H1 (cell line): Measurements from ENCODE around the gene SLC37A1. TPM values are rescaled to one million over a fixed set of nuclear protein-coding genes. Genes with fewer than 3 reads are reported as not detected.

Experiments
- CTCF ChIA-PET: fragments of 300-600 bp; sonication (Branson Sonifier 250); formaldehyde crosslinking; loops from one replicate; lab custom pipeline; 2021; ENCODE audit not compliant: partially characterized antibody; lab: Charles Lee
- POLR2A ChIA-PET: fragments of 300-600 bp; sonication (Branson Sonifier 250); formaldehyde crosslinking; loops from one replicate; lab custom pipeline; 2021; ENCODE audit warnings: inconsistent platforms; ENCODE audit not compliant: partially characterized antibody; lab: Charles Lee
- DNase-seq, 2 experiments: peaks; one replicate each; pipeline versions ENCODE4 v3.0.0 to v3.0.0-alpha.2; 2010 to 2022; ENCODE audit warnings: low spot score in 2 of 2, low read depth in 1 of 2, mixed read lengths in 1 of 2
- FAIRE-seq: peaks from 2 replicates; lab custom pipeline; 2011; peaks lifted over from hg19 to GRCh38; lab: Jason Lieb, UNC
- H2AFZ ChIP-seq: 2 replicates; pipeline ENCODE4 v1.8.1; 2012; ENCODE audit warnings: low read length, inconsistent platforms
- H2AK5ac ChIP-seq: 2 replicates; pipeline ENCODE4 v1.6.1; 2013; ENCODE audit warnings: low read depth, low read length
- H2BK120ac ChIP-seq: replicated peaks from 2 replicates; pipeline ENCODE3; 2013; ENCODE audit warnings: low read depth, low read length, inconsistent platforms
- H2BK12ac ChIP-seq: 2 replicates; pipeline ENCODE4 v1.6.1; 2013; ENCODE audit warnings: low read depth, low read length
- H2BK15ac ChIP-seq: 2 replicates; pipeline ENCODE4 v1.6.1; 2013; ENCODE audit warnings: low read length
- H2BK20ac ChIP-seq: 2 replicates; pipeline ENCODE4 v1.6.1; 2013; ENCODE audit warnings: low read length
- H2BK5ac ChIP-seq: 2 replicates; pipeline ENCODE4 v1.6.1; 2013; ENCODE audit warnings: low read depth, low read length
- H3K14ac ChIP-seq: 2 replicates; pipeline ENCODE4 v1.6.1; 2013; ENCODE audit warnings: inconsistent platforms; ENCODE audit not compliant: insufficient read length
- H3K18ac ChIP-seq: 2 replicates; pipeline ENCODE4 v1.6.1; 2013; ENCODE audit warnings: low read length; ENCODE audit errors: extremely low read depth
- H3K23ac ChIP-seq: 2 replicates; pipeline ENCODE4 v1.6.1; 2013; ENCODE audit warnings: inconsistent platforms; ENCODE audit not compliant: insufficient read length
- H3K23me2 ChIP-seq: 2 replicates; pipeline ENCODE4 v1.6.1; 2013; ENCODE audit warnings: low read depth, low read length
- H3K27ac ChIP-seq: 2 replicates; pipeline ENCODE4 v1.6.1; 2011; ENCODE audit warnings: low read depth, low read length, inconsistent platforms
- H3K27me3 ChIP-seq, 4 experiments: replicated peaks in 1 of 4; 1 replicate in 1 of 4; 2 replicates in 3 of 4; pipeline versions ENCODE4 v1.6.1 to v1.8.1; 2011 to 2013; ENCODE audit warnings: low read length in 3 of 4, mild to moderate bottlenecking in 3 of 4, inconsistent platforms in 2 of 4, mixed read lengths in 2 of 4, moderate library complexity in 1 of 4; ENCODE audit not compliant: control insufficient read depth in 3 of 4, insufficient read depth in 3 of 4; ENCODE audit errors: extremely low read depth in 1 of 4
- H3K36me3 ChIP-seq, 4 experiments: 2 replicates each; pipeline versions ENCODE4 v1.6.1 to v1.8.1; 2011 to 2013; ENCODE audit warnings: mild to moderate bottlenecking in 4 of 4, low read length in 3 of 4, moderate library complexity in 2 of 4, control low read depth in 1 of 4, inconsistent platforms in 1 of 4; ENCODE audit not compliant: insufficient read depth in 4 of 4, control insufficient read depth in 2 of 4
- H3K4ac ChIP-seq: replicated peaks from 2 replicates; pipeline ENCODE3; 2013; ENCODE audit warnings: low read length, low read depth, mixed read lengths, inconsistent platforms; ENCODE audit not compliant: insufficient read length
- H3K4me1 ChIP-seq, 4 experiments: replicated peaks in 1 of 4; 1 replicate in 1 of 4; 2 replicates in 3 of 4; pipeline versions ENCODE4 v1.6.1 to v1.8.1; 2011 to 2013; ENCODE audit warnings: low read length in 3 of 4, inconsistent platforms in 2 of 4, mixed read lengths in 1 of 4; ENCODE audit not compliant: insufficient read depth in 4 of 4, control insufficient read depth in 3 of 4
- H3K4me2 ChIP-seq, 2 experiments: 2 replicates each; pipeline versions ENCODE4 v1.6.1 to v1.8.1; 2011 to 2013; ENCODE audit warnings: low read depth in 2 of 2, low read length in 2 of 2, control low read depth in 1 of 2, inconsistent platforms in 1 of 2, mild to moderate bottlenecking in 1 of 2; ENCODE audit not compliant: insufficient read depth in 1 of 2
- H3K4me3 ChIP-seq, 4 experiments: fragments of 200-600, 300-600 bp in 1 of 4; sonication (generic), shearing (Covaris generic), sonication (Bioruptor Twin) in 1 of 4; 2 replicates each; pipeline versions ENCODE4 v1.5.1 to v1.8.1; 2011 to 2016; ENCODE audit warnings: low read length in 4 of 4, low read depth in 3 of 4, control low read depth in 2 of 4, inconsistent platforms in 2 of 4, mild to moderate bottlenecking in 2 of 4, mixed read lengths in 1 of 4, moderate library complexity in 1 of 4; ENCODE audit not compliant: insufficient read depth in 2 of 4; ENCODE audit errors: extremely low read depth in 1 of 4
- H3K56ac ChIP-seq: replicated peaks from 2 replicates; pipeline ENCODE3; 2013; ENCODE audit warnings: low read depth, mild to moderate bottlenecking, mixed read lengths, low read length, inconsistent platforms; ENCODE audit not compliant: insufficient read length
- H3K79me1 ChIP-seq: 2 replicates; pipeline ENCODE4 v1.6.1; 2013; ENCODE audit warnings: low read depth, low read length, control low read depth
- H3K79me2 ChIP-seq, 2 experiments: 2 replicates each; pipeline versions ENCODE4 v1.6.1 to v1.8.1; 2012 to 2013; ENCODE audit warnings: low read length in 2 of 2, mild to moderate bottlenecking in 2 of 2, inconsistent platforms in 1 of 2; ENCODE audit not compliant: insufficient read depth in 2 of 2, control insufficient read depth in 1 of 2
- H3K9ac ChIP-seq, 4 experiments: replicated peaks in 1 of 4; 1 replicate in 1 of 4; 2 replicates in 3 of 4; pipeline versions ENCODE4 v1.6.1 to v1.8.1; 2011 to 2013; ENCODE audit warnings: low read depth in 3 of 4, low read length in 3 of 4, control low read depth in 2 of 4, mild to moderate bottlenecking in 2 of 4, moderate library complexity in 2 of 4, inconsistent platforms in 1 of 4; ENCODE audit errors: extremely low read depth in 1 of 4
- H3K9me3 ChIP-seq, 2 experiments: 2 replicates each; pipeline versions ENCODE4 v1.6.1 to v1.8.1; 2012 to 2013; ENCODE audit warnings: mild to moderate bottlenecking in 2 of 2, moderate library complexity in 2 of 2, control low read depth in 1 of 2, inconsistent platforms in 1 of 2, low read depth in 1 of 2, low read length in 1 of 2, mixed read lengths in 1 of 2; ENCODE audit not compliant: insufficient read depth in 2 of 2
- H4K20me1 ChIP-seq, 2 experiments: replicated peaks in 1 of 2; 2 replicates each; pipeline versions ENCODE3 to v1.8.1; 2011 to 2013; ENCODE audit warnings: inconsistent platforms in 2 of 2, low read length in 2 of 2, mild to moderate bottlenecking in 1 of 2; ENCODE audit not compliant: insufficient read depth in 2 of 2, control insufficient read depth in 1 of 2
- H4K5ac ChIP-seq: 2 replicates; pipeline ENCODE4 v1.6.1; 2013; ENCODE audit warnings: low read length, low read depth, mixed read lengths, inconsistent platforms; ENCODE audit not compliant: insufficient read length
- H4K8ac ChIP-seq: 2 replicates; pipeline ENCODE4 v1.8.0; 2013; ENCODE audit warnings: mild to moderate bottlenecking, moderate library complexity, low read length, inconsistent platforms; ENCODE audit not compliant: insufficient read depth; ENCODE audit errors: extremely low read depth
- H4K91ac ChIP-seq: replicated peaks from 2 replicates; pipeline ENCODE3; 2013; ENCODE audit warnings: low read length, mixed read lengths, inconsistent platforms; ENCODE audit not compliant: insufficient read length
- ASH2L ChIP-seq: fragments of 200-600, 300-600 bp; sonication (generic); IDR thresholded peaks from one replicate; pipeline ENCODE4 v1.7.1; 2017; ENCODE audit warnings: low read length
- BCL11A ChIP-seq, 2 experiments: IDR thresholded peaks; one replicate each; pipeline ENCODE4 v1.6.1; 2011; ENCODE audit warnings: low read depth in 2 of 2, low read length in 2 of 2, mild to moderate bottlenecking in 2 of 2
- CHD1 ChIP-seq: IDR thresholded peaks from 2 replicates; pipeline ENCODE4 v1.6.1; 2012; ENCODE audit warnings: low read depth, low read length, improper control_type of control experiment
- EZH2 ChIP-seq: fragments of 200-600 bp; sonication (generic); IDR thresholded peaks from 2 replicates; pipeline ENCODE4 v1.7.1; 2012; ENCODE audit warnings: low read depth, mild to moderate bottlenecking, moderate library complexity, low read length, inconsistent platforms; ENCODE audit not compliant: severe bottlenecking
- GABPA ChIP-seq: IDR thresholded peaks from 2 replicates; pipeline ENCODE4 v1.6.1; 2011; ENCODE audit warnings: mild to moderate bottlenecking, low read length, moderate library complexity, borderline replicate concordance; ENCODE audit not compliant: insufficient read depth
- GTF2F1 ChIP-seq: IDR thresholded peaks from 2 replicates; pipeline ENCODE4 v1.6.1; 2012; ENCODE audit warnings: low read depth, low read length, improper control_type of control experiment, borderline replicate concordance
- JUN ChIP-seq: IDR thresholded peaks from 2 replicates; pipeline ENCODE4 v1.6.1; 2011; ENCODE audit warnings: low read depth, mild to moderate bottlenecking, improper control_type of control experiment, low read length
- JUND ChIP-seq: IDR thresholded peaks from 2 replicates; pipeline ENCODE4 v1.6.1; 2011; ENCODE audit warnings: mild to moderate bottlenecking, improper control_type of control experiment, low read length
- KDM1A ChIP-seq: fragments of 200-600, 300-600 bp; sonication (generic); IDR thresholded peaks from 2 replicates; pipeline ENCODE4 v1.7.1; 2016; ENCODE audit warnings: mild to moderate bottlenecking, low read length, borderline replicate concordance
- NRF1 ChIP-seq: IDR thresholded peaks from 2 replicates; pipeline ENCODE4 v1.6.1; 2011; ENCODE audit warnings: mild to moderate bottlenecking, low read depth, low read length, improper control_type of control experiment
- POLR2AphosphoS5 ChIP-seq: IDR thresholded peaks from 2 replicates; pipeline ENCODE4 v1.6.1; 2011; ENCODE audit warnings: low read depth, low read length
- RBBP5 ChIP-seq: IDR thresholded peaks from 2 replicates; pipeline ENCODE4 v1.7.1; 2012; ENCODE audit warnings: low read depth, mild to moderate bottlenecking, inconsistent platforms, low read length, moderate library complexity, borderline replicate concordance
- SAP30 ChIP-seq: fragments of 300-600 bp; sonication (generic); IDR thresholded peaks from 2 replicates; pipeline ENCODE4 v1.7.1; 2012; ENCODE audit warnings: low read length, moderate library complexity, mild to moderate bottlenecking, inconsistent platforms; ENCODE audit not compliant: insufficient read depth, insufficient replicate concordance
- SIN3A ChIP-seq, 2 experiments: IDR thresholded peaks in 1 of 2; conservative IDR thresholded peaks in 1 of 2; 2 replicates each; pipeline ENCODE4 v1.6.1; 2011 to 2012; ENCODE audit warnings: low read length in 2 of 2, improper control_type of control experiment in 1 of 2, low read depth in 1 of 2, mild to moderate bottlenecking in 1 of 2
- SP1 ChIP-seq: IDR thresholded peaks from 2 replicates; pipeline ENCODE4 v1.6.1; 2011; ENCODE audit warnings: low read depth, low read length
- WGBS, 2 experiments: shearing (Covaris generic) in 1 of 2; methylation state at CpG; one replicate each; pipeline versions ENCODE4 v1.1.6 to v1.1.7; 2013 to 2015; ENCODE audit warnings: low lambda C conversion rate in 2 of 2, mixed read lengths in 2 of 2, inconsistent platforms in 1 of 2, low coverage in 1 of 2, missing lambda C conversion rate in 1 of 2; ENCODE audit not compliant: insufficient replicate concordance in 2 of 2, insufficient coverage in 1 of 2, insufficient read length in 1 of 2; ENCODE audit errors: extremely low coverage in 1 of 2, missing lambda C conversion rate in 1 of 2; 5-methylcytosine and 5-hydroxymethylcytosine counted together
- polyA plus RNA-seq, 7 experiments: library from polyadenylated mRNA; depleted of rRNA in 3 of 7; stranded (reverse) in 5 of 7; unstranded in 2 of 7; fragments of >200 nt in 5 of 7; fragments of 200-250 nt in 2 of 7; gene quantifications; 1 replicate in 5 of 7; 2 replicates in 1 of 7; 4 replicates in 1 of 7; pipeline versions ENCODE4 v1.2.1 to v1.2.3, GENCODE V29; 2011 to 2013; ENCODE audit warnings: missing spikeins in 2 of 7, mixed read lengths in 2 of 7
- total RNA-seq: library from RNA; stranded (reverse); fragmentation: NEBNext Ultra II Directional; extraction: Animal tissue kit (Norgen Biotek cat#: 25700); gene quantifications from 2 replicates; pipeline ENCODE4 v1.2.1, GENCODE V29; 2021

SLC37A1 gene
- total and polyA plus RNA-seq, 2 of the 8 experiments (the other 6 are each of a cell fraction or from before 2014, with no cell fraction given): 15.6 to 30.9 TPM

GRCh38 chr21:42533963-42534355 is 20.3 kb downstream of the SLC37A1 start:
- no peak overlapping the region for H2BK120ac ChIP-seq
- H3K79me2 ChIP-seq: no peaks in the 10 kb centered on the region; a peak in 1 of 4 replicates
- no peak overlapping the region for H3K4me3 ChIP-seq
- DNase-seq (no peak), FAIRE-seq (no peak)
- no peak overlapping the region for H3K4me2 ChIP-seq
- H2AK5ac ChIP-seq: no peak overlapping the region
- no peak overlapping the region for H2BK5ac ChIP-seq
- no peak overlapping the region for H3K4ac ChIP-seq
- H3K23me2 ChIP-seq: no peaks in the 10 kb centered on the region
- CTCF ChIA-PET: interaction anchor here (0.5 to 1.2 kb wide), 2 partner anchors 133 to 239 kb away, joined by 3 read pairs; no protein-coding TSS in a partner anchor
- no peaks in the 10 kb centered on the region; the same call in 1 of the 2 replicates for H3K79me1 ChIP-seq
- no peak overlapping the region for H2AFZ ChIP-seq
- no peak overlapping the region for H2BK20ac ChIP-seq
- H4K91ac ChIP-seq: no peak overlapping the region
- H3K36me3 ChIP-seq: peaks cover 0 to 6% (median under 1%) of the 10 kb centered on the region in 4 experiments; a peak in 4 of 8 replicates
- H2BK15ac ChIP-seq: no peak overlapping the region
- no peak overlapping the region for H3K56ac ChIP-seq
- H3K27ac ChIP-seq: no peak overlapping the region
- H3K23ac ChIP-seq: no peak overlapping the region
- no peak overlapping the region for H2BK12ac ChIP-seq
- H3K14ac ChIP-seq: no peak overlapping the region
- no peak overlapping the region for H4K5ac ChIP-seq
- peaks cover 2 to 5% of the 10 kb centered on the region in 2 experiments for H4K20me1 ChIP-seq
- H3K9ac ChIP-seq: no peak overlapping the region
- H3K27me3 ChIP-seq: no peaks in the 10 kb centered on the region
- H3K9me3 ChIP-seq: no peaks in the 10 kb centered on the region
- peaks cover 0 to 7% (median 1%) of the 10 kb centered on the region in 4 experiments; a peak in 1 of 7 replicates for H3K4me1 ChIP-seq
- POLR2A ChIA-PET: no interaction called here
- no peak overlapping the region for H3K18ac ChIP-seq
- H4K8ac ChIP-seq: no peak overlapping the region
- 93% methylated on average over 4 of the region's 4 CpGs; no CpG with 5 or more reads in 1 of the 2 experiments for WGBS, 2 experiments
- TF ChIP-seq GABPA: no peak
- TF ChIP-seq RBBP5: no peak
- TF ChIP-seq SAP30: no peak
- no peak for TF ChIP-seq JUN
- no peak for TF ChIP-seq SP1
- no peak for TF ChIP-seq NRF1
- no peak for TF ChIP-seq CHD1
- TF ChIP-seq ASH2L: no peak
- no peak for TF ChIP-seq GTF2F1
- no peak for TF ChIP-seq EZH2
- TF ChIP-seq POLR2AphosphoS5: no peak
- no peak for TF ChIP-seq JUND
- no peak for TF ChIP-seq KDM1A
- no peak for TF ChIP-seq BCL11A (IDR thresholded peaks at IDR 0.05; ENCODE audit: low read depth in 2 of 2, low read length in 2 of 2)
- no peak for TF ChIP-seq SIN3A (conservative IDR thresholded peaks at IDR 0.05 in 1 of 2, IDR thresholded peaks at IDR 0.05 in 1 of 2; ENCODE audit: low read depth in 1 of 2, low read length in 2 of 2)
